HG03378 (cell line): ENCODE measurements around the gene SIGLEC7.
"Not testable (repeated sequence)": the region's sequence is repeated elsewhere in the genome, so short reads cannot be mapped to it uniquely, and the experiment has no call there.

ENCODE experiments used
- ATAC-seq: cut with Tn5 transposase; IDR thresholded peaks from one replicate; pipeline ENCODE4 v1.9.1; 2021; ENCODE audit warnings: mild to moderate bottlenecking, moderate library complexity; ENCODE audit not compliant: unreplicated experiment

SIGLEC7 gene

DNA sequence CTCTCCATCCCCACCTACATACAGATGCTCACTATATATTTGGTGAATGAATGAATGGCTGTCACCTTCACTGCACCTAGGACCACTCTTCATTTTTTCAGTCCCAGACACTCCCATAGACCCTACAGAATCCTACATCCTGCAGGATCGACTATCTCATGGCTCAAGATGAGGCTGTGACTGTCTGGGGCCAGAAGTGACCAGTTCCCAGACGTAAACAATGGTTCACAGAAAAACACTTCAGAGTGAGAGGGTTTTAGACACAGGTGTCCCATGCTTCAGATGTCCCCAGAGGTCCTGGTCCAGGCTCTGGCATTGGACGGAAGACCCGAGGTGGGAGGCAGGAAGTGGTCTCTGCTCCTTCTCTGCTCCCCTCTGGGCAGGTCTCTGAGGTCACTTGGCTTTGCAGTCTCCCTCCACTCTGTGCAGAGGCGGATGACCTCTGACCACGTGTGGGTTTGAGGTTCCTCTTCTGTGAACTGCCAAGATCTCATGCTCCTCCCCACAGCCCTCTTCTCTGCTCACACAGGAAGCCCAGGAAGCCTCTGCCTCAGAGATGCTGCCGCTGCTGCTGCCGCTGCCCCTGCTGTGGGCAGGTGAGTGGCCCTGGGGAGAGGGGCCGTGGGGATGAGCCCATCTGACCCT is 24.9 kb downstream of the SIGLEC7 start:
- ATAC-seq = no peak

DNA sequence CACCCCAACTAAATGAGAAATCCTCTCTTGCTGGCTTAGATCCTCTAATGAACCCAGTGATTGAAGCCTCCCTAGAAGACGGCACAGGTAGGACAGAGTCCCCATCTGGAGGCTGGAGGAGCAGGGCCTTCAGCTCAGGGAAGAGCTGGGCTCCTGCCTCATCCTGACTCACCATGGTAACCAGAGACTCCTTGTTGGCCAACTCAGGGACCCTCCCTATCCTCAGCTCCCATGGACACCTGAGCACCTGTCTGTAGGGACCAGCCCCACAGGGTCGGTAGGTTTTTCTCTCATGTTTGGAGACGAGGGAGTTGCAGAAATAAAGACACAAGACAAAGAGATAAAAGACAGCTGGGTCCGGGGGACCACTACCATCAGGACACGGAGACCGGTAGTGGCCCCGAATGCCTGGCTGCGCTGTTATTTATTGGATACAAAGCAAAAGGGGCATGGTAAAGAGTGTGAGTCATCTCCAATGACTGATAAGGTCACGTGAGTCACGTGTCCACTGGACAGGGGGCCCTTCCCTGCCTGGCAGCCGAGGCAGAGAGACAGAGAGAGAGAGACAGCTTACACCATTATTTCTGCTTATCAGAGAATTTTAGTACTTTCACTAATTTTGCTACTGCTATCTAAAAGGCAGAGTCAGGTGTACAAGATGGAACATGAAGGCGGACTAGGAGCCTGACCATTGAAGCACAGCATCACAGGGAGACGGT is 26.6 kb downstream of the SIGLEC7 start:
- no peak for ATAC-seq

DNA sequence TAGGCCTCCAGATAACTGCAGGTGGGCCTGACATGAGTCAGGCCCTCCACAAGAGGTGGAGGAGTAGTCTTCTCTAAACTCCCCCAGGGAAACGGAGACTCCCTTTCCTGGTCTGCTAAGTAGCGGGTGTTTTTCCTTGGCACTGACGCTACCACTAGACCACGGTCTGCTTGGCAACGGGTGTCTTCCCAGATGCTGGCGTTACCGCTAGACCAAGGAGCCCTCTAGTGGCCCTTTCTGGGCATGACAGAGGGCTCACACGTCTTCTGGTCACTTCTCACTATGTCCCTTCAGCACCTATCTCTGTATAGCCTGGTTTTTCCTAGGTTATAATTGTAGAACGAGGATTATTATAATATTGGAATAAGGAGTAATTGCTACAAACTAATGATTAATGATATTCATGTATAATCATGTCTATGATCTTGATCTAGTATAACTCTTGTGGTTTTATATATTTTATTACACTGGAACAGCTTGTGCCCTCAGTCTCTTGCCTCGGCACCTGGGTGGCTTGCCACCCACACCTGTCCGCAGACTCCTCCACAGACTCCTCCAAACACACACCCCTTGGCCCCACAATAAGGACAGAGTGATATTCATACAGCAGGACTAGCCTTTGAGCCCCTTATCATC is 27.3 kb downstream of the SIGLEC7 start:
- not testable (repeated sequence) for ATAC-seq

DNA sequence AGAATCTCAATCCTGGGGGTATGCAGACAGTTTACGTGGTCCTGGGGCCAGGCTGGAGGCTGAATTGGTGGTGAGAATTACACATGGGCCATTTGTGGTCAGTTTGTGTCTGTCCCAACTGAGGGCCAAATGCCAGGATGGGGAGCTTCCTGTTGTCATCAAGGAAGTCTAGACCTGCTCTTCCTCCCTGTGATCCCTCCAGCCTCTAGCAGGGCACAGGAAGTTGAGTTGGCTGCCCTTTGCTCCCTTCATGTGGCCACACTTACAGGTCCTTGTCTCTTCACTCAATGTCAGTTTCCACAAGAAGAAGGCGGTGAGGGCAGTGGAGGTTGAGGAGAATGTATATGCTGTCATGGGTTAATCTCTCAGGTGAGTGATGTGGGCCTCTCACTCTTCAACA is 30.1 kb downstream of the SIGLEC7 start:
- ATAC-seq = no peak

DNA sequence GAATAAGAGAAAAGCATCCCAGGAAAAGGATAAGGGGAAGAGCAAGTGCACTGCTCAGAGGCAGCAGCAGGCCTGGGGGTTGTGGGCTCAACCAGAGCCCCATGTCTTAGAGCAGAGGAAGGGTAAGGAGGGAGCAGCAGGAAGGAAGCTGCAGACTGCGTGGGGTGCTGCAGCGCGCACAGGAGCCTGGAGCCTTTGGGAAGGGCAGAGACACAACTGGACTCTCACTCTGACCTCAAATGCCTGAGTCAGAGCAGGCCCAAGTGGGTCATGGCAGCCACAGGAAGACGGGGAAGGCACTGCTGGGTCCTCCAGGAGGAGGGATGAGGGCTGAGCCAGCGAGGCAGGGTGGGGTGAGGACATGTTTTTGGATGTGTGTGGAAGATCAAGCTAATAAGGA is 31.6 kb downstream of the SIGLEC7 start:
- ATAC-seq = no peak

DNA sequence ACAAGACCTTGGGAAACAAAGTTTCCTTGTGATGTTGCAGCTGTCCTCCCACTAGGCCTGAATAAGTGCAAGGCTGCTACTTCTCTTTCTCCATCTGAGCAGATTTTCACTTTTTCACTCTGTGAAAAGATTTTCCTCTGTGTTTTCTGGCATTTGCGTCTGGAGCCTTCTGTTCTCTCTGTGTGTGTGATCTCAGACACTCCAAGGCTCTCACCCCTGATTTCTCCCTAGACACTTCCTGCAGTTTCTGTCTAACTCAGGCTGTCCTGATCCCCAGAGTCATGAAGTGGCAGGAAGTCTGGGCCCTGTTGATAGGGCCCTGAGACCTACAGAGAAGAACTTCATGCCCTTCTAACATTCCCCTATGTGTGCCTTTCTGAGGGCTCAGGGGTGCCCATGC is 37.2 kb downstream of the SIGLEC7 start:
- ATAC-seq = no peak

DNA sequence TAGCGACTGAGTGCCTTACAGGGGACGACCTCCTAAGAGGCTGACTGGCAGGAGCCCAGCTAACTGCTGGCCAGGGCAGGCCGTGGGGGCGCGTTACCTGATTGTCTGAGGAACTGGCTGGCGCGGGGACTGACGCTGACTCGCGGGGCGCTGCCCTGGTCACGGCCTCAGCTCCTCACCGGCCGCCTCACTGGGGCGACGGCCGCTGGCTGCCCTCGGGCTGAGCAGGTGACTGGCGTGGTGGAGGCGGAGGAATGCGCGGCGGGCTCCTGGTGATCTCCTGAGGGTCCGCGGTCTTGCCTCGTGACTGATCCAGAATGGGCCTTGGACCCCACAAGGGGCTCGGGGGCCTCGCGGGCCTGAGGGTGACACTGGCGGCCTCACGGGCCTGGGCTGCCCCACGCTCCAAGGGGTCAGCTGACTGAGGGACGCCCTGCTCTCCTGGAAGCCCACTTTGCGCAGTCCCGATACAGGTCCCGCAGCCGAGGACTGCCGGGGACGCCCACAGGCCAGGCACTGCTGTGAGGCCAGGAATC is 39.3 kb downstream of the SIGLEC7 start:
- ATAC-seq = no peak

DNA sequence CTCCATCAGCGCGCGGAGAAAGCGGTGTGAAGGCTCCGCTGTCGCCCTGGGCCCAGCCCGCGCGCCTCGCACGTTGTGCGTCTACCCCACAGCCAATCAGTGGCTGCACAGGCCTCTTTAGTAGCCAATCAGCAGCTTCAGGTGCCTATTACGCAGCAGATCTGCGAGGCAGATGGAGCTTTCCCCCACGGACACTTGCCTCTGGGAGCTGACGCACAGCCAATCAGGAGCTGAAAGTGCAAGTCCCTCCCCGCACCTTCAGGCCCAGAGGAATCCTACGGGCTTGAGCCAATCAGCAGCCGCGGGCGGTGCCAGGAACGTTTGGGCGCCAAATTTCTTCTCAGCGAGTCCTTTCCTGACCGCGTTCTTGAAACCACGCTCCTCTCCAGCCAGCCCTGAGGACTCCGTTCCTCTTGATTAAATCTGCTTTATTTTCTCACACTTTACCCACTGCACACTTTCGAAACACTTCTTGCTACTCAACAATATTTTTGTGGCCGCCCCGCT is 39.9 kb downstream of the SIGLEC7 start:
- ATAC-seq = no peak

DNA sequence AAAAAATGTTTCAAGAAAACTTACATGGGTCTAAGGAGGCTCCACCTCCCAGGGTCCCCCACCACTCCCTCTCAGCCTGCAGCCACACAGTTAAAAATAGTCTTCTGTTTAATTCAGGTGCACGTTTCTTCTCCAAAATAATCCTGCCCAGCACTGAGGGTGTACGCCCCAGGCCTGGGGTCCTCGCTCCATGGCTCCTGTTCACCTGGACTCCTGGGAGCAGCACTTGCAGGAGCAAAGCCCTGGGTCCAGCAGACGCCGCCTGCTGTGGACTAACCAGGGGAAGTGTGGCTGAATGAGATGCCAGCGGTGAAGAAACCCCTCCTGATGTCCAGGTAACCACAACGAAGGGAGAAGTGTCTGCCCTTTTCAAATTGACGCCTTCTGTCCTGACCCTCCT is 41.5 kb downstream of the SIGLEC7 start:
- ATAC-seq = no peak

DNA sequence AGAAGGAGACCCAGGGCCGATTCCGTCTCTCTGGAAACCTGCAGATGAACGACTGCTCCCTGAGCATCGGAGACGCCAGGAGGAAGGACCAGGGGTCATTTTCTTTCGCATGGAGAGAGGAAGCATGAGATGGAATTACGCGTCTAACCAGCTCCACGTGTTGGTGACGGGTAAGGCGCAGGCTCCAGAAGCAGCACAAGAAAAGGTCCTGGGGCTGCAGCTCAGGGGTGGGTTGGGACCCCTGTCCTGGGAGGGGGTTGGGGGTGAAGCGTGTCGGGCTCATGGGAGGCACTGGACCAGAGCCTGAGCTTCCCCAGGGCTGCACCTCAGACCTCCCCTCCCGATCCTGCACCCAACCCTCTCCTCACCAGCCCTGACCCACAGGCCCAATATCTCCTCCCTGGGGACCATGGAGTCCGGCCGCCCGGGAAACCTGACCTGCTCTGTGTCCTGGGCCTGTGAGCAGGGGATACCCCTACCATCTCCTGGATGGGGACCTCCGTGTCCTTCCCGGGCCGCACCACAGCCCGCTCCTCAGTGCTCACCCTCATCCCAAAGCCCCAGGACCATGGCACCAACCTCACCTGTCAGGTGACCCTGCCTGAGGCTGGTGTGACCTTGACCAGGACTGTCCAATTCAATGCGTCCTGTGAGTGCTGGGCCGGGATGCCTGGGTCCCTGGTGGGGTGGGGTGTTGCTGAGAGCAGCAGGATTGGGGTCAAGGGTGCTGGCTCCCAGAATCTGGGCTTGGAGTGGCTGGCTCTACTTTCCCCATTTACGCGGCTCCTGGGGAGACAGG is 43.2 kb downstream of the SIGLEC7 start:
- no peak for ATAC-seq

DNA sequence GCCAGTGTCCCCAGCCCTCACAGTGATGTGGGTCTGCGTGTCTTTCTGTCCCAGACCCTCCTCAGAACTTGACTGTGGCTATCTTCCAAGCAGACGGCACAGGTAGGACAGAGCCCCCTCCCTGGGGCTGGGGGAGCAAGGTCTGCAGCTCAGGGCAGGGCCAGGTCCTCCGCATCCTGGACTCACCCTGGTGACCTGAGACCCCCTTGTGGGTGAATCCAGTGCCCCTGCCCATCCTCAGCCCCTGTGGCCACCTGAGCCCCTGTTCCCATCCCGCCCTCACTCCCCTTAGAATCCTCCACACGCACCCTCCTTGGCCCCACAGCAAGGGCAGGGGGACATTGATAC is 43.7 kb downstream of the SIGLEC7 start:
- ATAC-seq = no peak

DNA sequence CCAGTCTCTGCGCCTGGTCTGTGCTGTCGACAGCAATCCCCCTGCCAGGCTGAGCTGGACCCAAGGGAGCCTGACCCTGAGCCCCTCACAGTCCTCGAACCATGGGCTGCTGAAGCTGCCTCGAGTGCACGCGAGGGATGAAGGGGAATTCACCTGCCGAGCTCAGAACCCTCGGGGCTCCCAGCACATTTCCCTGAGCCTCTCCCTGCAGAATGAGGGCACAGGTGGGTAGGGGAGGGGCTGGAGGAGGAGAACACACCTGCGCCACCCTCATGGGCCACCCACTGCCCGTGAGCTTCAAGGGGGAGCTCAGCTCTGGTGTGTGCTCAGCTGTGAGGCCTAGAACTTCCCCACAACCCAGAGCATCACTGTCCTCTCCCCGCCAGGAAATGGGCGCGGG is 44.2 kb downstream of the SIGLEC7 start:
- ATAC-seq = no peak

DNA sequence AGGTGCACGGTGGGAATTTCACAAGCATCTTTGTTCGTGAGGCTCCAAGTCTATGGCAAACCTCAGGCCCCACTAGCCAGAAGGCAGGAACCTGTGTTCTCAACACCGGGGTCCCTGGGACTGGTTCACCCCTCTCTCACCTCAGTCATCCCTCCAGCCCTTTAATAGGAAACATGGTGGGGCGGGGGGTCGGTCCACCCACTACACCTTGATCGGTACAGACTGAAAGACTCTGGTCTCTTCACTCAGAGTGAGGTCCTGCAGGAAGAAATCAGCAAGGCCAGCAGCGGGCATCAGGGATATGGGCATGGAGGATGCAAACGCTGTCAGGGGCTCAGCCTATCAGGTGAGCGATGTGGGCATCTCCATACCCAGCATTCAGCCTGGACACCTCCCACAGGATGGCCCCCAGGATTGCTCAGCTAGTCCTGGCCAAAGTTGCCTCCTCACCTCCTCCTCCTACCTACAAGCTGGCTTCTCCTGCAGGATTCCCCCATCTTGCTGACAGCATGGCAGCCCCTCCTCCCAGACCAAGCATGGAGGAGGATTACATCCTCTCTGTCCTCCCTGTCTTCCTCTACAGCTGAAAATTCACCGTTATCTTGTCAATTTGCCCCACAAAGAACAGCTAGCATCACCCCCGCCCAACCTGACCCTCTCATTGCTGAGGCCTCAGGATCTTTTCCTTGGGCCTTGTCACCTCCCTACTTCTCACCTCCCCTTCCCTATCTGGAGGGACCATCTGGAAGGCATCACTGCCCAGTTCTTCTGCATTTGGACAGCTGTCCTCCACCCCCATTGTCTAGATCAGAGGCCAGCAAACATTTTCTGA is 45.5 kb downstream of the SIGLEC7 start:
- no peak for ATAC-seq

DNA sequence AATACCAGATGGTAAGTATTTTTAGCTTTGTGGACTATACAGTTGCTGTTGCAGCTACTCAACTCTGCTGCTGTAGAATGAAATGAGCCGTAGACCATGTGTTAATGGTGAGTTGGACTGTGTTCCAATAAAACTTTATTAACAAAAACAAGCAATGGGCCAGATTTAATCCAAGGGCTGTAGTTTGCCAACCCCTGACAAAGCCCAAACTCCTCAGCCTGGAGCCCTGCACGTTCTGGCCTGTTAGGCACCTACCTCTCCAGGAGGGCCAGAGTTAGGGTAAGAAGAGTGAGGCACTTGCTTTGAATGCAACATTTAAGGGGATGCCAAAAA is 46.1 kb downstream of the SIGLEC7 start:
- ATAC-seq = no peak

DNA sequence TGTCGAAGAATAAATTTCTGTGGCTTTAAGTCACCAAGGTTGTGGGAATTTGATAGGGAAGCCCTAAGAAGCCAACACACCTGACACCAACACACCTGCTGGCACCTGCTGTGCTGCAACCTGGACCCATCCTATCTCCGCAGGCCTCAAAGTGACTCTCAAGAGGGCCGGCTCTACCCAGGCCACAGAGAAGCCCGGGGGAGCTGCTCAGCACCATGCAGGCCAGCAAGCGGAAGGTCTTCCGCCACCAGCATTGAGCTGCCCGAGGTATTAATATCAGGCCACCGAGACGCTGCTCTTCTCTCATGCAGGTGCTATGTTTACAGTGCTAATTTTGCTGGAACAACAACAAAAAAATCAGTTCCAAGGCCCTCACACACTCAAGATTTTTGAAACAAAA is 50.6 kb downstream of the SIGLEC7 start:
- ATAC-seq = no peak

DNA sequence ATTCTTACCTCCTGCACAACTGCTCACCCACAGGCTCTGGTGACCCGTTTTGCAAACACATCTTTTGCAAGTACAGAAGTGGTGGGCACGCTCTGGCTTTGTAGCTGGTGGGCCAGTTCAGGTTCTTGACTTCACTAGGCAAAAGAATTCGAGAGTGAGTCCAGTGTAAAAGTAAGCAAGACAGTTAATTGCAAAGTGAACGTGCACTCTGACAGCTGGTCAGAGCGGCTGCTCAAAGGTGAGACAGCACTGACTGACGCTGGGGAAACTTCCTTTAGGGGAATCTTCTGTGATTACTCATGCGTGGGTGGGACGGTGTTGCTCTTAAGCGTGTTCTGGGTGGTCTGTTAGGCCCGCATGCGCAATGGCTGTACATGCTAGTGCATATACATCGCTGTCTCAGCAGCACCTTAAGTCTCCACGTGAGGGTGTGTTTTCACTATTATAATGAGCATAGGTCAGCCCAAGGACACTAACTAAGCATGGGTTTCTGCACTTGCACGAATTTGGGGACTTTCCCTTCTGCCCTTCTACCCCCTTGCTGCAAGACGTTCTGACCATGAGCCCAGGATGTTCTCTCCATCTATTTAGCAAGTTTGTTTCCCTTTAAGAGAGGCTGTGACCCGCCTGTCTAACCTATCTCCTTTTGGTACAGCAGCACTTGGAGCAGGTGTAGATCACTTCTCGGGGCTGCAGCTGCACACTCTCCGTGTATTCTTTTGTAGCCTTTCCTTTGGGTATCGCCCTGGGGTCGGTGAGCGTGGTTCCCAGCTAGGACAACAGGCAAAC is 52.6 kb downstream of the SIGLEC7 start:
- ATAC-seq = no peak

DNA sequence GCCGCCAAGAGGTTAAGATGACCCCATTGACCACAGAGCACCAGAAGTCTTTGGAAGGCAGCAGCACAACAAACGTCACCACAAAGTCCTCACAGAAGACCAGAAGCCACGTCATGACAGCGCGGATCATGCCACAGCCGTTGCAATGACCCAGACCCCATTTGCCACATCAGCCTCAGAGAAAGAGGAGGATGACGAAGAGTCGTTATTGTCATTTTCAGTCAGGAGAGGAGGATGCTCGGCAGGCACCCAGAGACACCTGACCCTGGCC is 53.1 kb downstream of the SIGLEC7 start:
- ATAC-seq = no peak

DNA sequence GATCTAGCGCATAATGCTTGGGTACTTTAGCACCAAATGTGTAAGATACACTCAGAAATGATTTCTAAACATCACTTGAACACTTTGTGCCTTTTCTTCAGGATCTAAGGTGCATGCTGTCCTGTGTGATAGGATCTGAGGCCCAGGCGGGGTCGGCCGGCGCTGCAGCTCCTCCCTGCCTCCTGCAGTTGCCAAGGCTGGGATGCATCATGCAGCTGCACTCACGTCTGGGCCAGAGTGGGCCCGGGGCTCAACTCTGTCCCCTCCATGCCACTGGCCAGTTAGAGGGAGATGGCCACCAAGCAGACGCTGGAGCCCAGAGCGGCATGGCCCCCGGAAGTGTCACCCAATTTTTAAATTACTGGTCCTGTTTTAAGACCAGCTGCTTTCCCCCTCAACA is 53.5 kb downstream of the SIGLEC7 start:
- no peak for ATAC-seq

DNA sequence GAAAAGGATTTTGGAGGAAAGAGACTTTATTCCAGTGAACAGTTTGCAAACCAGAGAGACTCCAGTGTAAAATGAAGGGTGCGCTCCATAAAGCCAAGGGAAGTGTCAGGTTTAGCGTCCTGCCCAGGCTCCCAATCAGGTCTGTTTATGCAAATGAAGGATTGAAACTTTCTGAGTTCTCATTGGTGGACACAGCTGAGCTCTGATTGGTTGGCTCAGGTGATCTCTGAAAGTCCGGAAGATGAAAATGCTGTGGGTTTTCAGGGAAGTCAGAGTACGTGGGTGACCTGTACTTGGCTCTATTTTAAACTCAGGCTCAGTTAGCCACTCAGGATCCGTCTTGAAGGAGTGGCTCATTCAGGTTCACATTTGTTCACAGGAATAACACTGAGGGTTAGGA is 54.1 kb downstream of the SIGLEC7 start:
- no peak for ATAC-seq

DNA sequence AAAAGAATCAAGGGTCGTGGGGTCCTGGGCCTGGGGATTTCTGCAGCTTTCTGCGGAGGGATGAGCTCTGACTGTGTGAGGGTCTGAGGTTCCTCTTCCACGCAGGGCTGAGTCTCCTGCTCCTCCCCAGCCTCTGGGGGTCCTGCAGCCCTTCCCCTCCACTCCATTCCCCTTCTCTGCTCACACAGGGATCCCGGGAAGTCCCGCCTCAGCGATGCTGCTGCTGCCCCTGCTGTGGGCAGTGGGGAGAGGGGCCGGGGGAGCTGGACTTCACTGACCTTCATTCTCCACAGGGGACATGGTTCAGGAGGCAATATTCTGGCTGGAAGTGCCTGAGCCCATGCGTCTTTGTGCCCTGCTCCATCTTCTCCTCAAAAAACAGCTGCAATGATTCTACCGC is 56.5 kb downstream of the SIGLEC7 start:
- no peak for ATAC-seq
